Thyroid gland (tissue), 4 donors: ENCODE results near the gene AGMO.

ENCODE experiments used
- POLR2A ChIP-seq, 2 donors: fragments of 450-650 bp; IDR thresholded peaks; one replicate each; pipeline ENCODE4 v1.6.1; 2017; ENCODE audit warnings: antibody characterized with exemption in 2 of 2, mild to moderate bottlenecking in 2 of 2, moderate library complexity in 1 of 2
- TF ChIP-seq, protein P1 (sequence below), 6 experiments: fragments of 200-600 bp in 3 of 6; fragments of 450-650 bp in 3 of 6; sonication (generic) in 3 of 6; IDR thresholded peaks; one replicate each; pipeline ENCODE4 v1.5.1; 2016 to 2019; ENCODE audit warnings: antibody characterized with exemption in 6 of 6, mild to moderate bottlenecking in 2 of 6, inconsistent platforms in 1 of 6, moderate library complexity in 1 of 6

GRCh38 chr7:15441915-15442314 is 119.9 kb downstream of the AGMO start:
- no peak for TF ChIP-seq POLR2A (IDR thresholded peaks at IDR 0.05)
- TF ChIP-seq, protein P1, sequence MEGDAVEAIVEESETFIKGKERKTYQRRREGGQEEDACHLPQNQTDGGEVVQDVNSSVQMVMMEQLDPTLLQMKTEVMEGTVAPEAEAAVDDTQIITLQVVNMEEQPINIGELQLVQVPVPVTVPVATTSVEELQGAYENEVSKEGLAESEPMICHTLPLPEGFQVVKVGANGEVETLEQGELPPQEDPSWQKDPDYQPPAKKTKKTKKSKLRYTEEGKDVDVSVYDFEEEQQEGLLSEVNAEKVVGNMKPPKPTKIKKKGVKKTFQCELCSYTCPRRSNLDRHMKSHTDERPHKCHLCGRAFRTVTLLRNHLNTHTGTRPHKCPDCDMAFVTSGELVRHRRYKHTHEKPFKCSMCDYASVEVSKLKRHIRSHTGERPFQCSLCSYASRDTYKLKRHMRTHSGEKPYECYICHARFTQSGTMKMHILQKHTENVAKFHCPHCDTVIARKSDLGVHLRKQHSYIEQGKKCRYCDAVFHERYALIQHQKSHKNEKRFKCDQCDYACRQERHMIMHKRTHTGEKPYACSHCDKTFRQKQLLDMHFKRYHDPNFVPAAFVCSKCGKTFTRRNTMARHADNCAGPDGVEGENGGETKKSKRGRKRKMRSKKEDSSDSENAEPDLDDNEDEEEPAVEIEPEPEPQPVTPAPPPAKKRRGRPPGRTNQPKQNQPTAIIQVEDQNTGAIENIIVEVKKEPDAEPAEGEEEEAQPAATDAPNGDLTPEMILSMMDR (IDR thresholded peaks at IDR 0.05), result no peak
